GM12891 (cell line): Measurements from ENCODE around the gene HS1BP3.

Experiments
- PAX5 ChIP-seq: IDR thresholded peaks from 2 replicates; pipeline ENCODE4 v1.6.1; 2011; ENCODE audit warnings: low read length, moderate library complexity, mild to moderate bottlenecking; ENCODE audit not compliant: insufficient read depth, severe bottlenecking
- POLR2A ChIP-seq: IDR thresholded peaks from 2 replicates; pipeline ENCODE4 v1.6.1; 2011; ENCODE audit warnings: low read depth, low read length, control low read depth
- POLR2AphosphoS5 ChIP-seq: IDR thresholded peaks from 2 replicates; pipeline ENCODE4 v1.6.1; 2011; ENCODE audit warnings: low read depth, low read length, control low read depth
- SPI1 ChIP-seq: IDR thresholded peaks from 2 replicates; pipeline ENCODE4 v1.6.1; 2011; ENCODE audit warnings: low read depth, low read length, control low read depth

- no peak for TF ChIP-seq POLR2A
- TF ChIP-seq POLR2AphosphoS5, result no peak
- no peak for TF ChIP-seq SPI1
- TF ChIP-seq PAX5, result no peak
These were observed 1.3 kb downstream of the HS1BP3 start for GRCh38 chr2:20649576-20649975.
